Muscle layer of duodenum (tissue), 2 donors: ENCODE data around the gene ADCY10.
"Not testable (repeated sequence)": the region's sequence is repeated elsewhere in the genome, so short reads cannot be mapped to it uniquely, and the experiment has no call there.

Experiments
- H3K27ac ChIP-seq: one replicate; pipeline ENCODE4 v1.7.0; 2013; ENCODE audit warnings: mild to moderate bottlenecking, low read length
- H3K27me3 ChIP-seq: one replicate; pipeline ENCODE4 v1.7.0; 2013; ENCODE audit warnings: low read depth, mild to moderate bottlenecking, control low read depth, low read length
- H3K36me3 ChIP-seq, 2 donors: one replicate each; pipeline ENCODE4 v1.7.0; 2013; ENCODE audit warnings: low read length in 2 of 2, control low read depth in 1 of 2, mild to moderate bottlenecking in 1 of 2; ENCODE audit not compliant: insufficient read depth in 2 of 2, control insufficient read depth in 1 of 2
- H3K4me1 ChIP-seq, 2 donors: one replicate each; pipeline ENCODE4 v1.7.0; 2013; ENCODE audit warnings: low read length in 2 of 2, mild to moderate bottlenecking in 2 of 2, control low read depth in 1 of 2, moderate library complexity in 1 of 2; ENCODE audit not compliant: insufficient read depth in 2 of 2, control insufficient read depth in 1 of 2
- H3K4me3 ChIP-seq, 2 donors: one replicate each; pipeline ENCODE4 v1.7.0; 2013; ENCODE audit warnings: low read length in 2 of 2, low read depth in 1 of 2, mild to moderate bottlenecking in 1 of 2
- H3K9me3 ChIP-seq, 2 donors: one replicate each; pipeline ENCODE4 v1.7.0; 2013; ENCODE audit warnings: low read length in 2 of 2, control low read depth in 1 of 2, mild to moderate bottlenecking in 1 of 2; ENCODE audit not compliant: control insufficient read depth in 1 of 2
- donor health status: healthy.

The ADCY10 gene

GRCh38 chr1:167841530-167841929 is 72.4 kb downstream of the ADCY10 start:
- Histone ChIP-seq H3K27me3 (no peaks in the 10 kb centered on the region), H3K4me3 (no peak overlapping the region), H3K4me1 (no peaks in the 10 kb centered on the region), H3K27ac (no peak overlapping the region), H3K36me3 (no peaks in the 10 kb centered on the region), H3K9me3 (no peaks in the 10 kb centered on the region)

GRCh38 chr1:167839009-167839408 is 74.9 kb downstream of the ADCY10 start:
- no peaks in the 10 kb centered on the region for H3K27me3 ChIP-seq
- H3K36me3 ChIP-seq: no peaks in the 10 kb centered on the region
- H3K27ac ChIP-seq: no peak overlapping the region
- H3K9me3 ChIP-seq: no peaks in the 10 kb centered on the region
- H3K4me3 ChIP-seq: no peak overlapping the region
- no peaks in the 10 kb centered on the region for H3K4me1 ChIP-seq

GRCh38 chr1:167837326-167837725 is 76.6 kb downstream of the ADCY10 start:
- no peak overlapping the region for H3K4me3 ChIP-seq
- no peaks in the 10 kb centered on the region for H3K27me3 ChIP-seq
- no peaks in the 10 kb centered on the region for H3K4me1 ChIP-seq
- H3K27ac ChIP-seq: no peak overlapping the region
- no peaks in the 10 kb centered on the region for H3K36me3 ChIP-seq
- H3K9me3 ChIP-seq: no peaks in the 10 kb centered on the region

- no peak overlapping the region for H3K4me3 ChIP-seq
- no peaks in the 10 kb centered on the region for H3K4me1 ChIP-seq
- H3K27ac ChIP-seq: no peak overlapping the region
- H3K9me3 ChIP-seq: no peaks in the 10 kb centered on the region
- no peaks in the 10 kb centered on the region for H3K36me3 ChIP-seq
- H3K27me3 ChIP-seq: no peaks in the 10 kb centered on the region
Observed at GRCh38 chr1:167836197-167836596, 77.7 kb downstream of the ADCY10 start.

GRCh38 chr1:167833904-167834303 is 80.0 kb downstream of the ADCY10 start:
- H3K9me3 ChIP-seq: no peaks in the 10 kb centered on the region
- H3K27ac ChIP-seq: no peak overlapping the region
- H3K4me1 ChIP-seq: no peaks in the 10 kb centered on the region
- H3K36me3 ChIP-seq: no peaks in the 10 kb centered on the region
- no peak overlapping the region for H3K4me3 ChIP-seq
- H3K27me3 ChIP-seq: no peaks in the 10 kb centered on the region

- Histone ChIP-seq H3K9me3 (no peaks in the 10 kb centered on the region), H3K36me3 (no peaks in the 10 kb centered on the region), H3K27me3 (no peaks in the 10 kb centered on the region), H3K4me1 (no peaks in the 10 kb centered on the region), H3K27ac (no peak overlapping the region), H3K4me3 (no peak overlapping the region)
Observed at GRCh38 chr1:167832693-167833092, 81.2 kb downstream of the ADCY10 start.

GRCh38 chr1:167830668-167831067 is 83.3 kb downstream of the ADCY10 start:
- H3K9me3 ChIP-seq, H3K4me1 ChIP-seq, H3K27me3 ChIP-seq, H3K4me3 ChIP-seq, H3K27ac ChIP-seq, H3K36me3 ChIP-seq: not testable (repeated sequence)

- H3K27ac ChIP-seq: no peak overlapping the region
- no peaks in the 10 kb centered on the region for H3K27me3 ChIP-seq
- H3K9me3 ChIP-seq: no peaks in the 10 kb centered on the region
- H3K36me3 ChIP-seq: no peaks in the 10 kb centered on the region
- no peak overlapping the region for H3K4me3 ChIP-seq
- no peaks in the 10 kb centered on the region for H3K4me1 ChIP-seq
Observed at GRCh38 chr1:167829868-167830267, 84.1 kb downstream of the ADCY10 start.

GRCh38 chr1:167826127-167826526 is 87.8 kb downstream of the ADCY10 start:
- H3K4me3 ChIP-seq: no peak overlapping the region
- no peak overlapping the region for H3K27ac ChIP-seq
- no peaks in the 10 kb centered on the region for H3K4me1 ChIP-seq
- no peaks in the 10 kb centered on the region for H3K36me3 ChIP-seq
- no peaks in the 10 kb centered on the region for H3K27me3 ChIP-seq
- no peaks in the 10 kb centered on the region for H3K9me3 ChIP-seq

GRCh38 chr1:167825419-167826079 is 88.4 kb downstream of the ADCY10 start:
- Histone ChIP-seq H3K4me3 (no peak overlapping the region), H3K36me3 (no peaks in the 10 kb centered on the region), H3K27ac (no peak overlapping the region), H3K27me3 (no peaks in the 10 kb centered on the region), H3K4me1 (no peaks in the 10 kb centered on the region), H3K9me3 (no peaks in the 10 kb centered on the region)

- H3K27me3 ChIP-seq: no peaks in the 10 kb centered on the region
- H3K36me3 ChIP-seq: no peaks in the 10 kb centered on the region
- no peak overlapping the region for H3K4me3 ChIP-seq
- no peaks in the 10 kb centered on the region for H3K9me3 ChIP-seq
- H3K27ac ChIP-seq: no peak overlapping the region
- no peaks in the 10 kb centered on the region for H3K4me1 ChIP-seq
Observed at GRCh38 chr1:167824163-167824794, 89.7 kb downstream of the ADCY10 start.
